NAMALWA (cell line): ENCODE results near the gene DOCK11.
"Not testable (repeated sequence)": the region's sequence is repeated elsewhere in the genome, so short reads cannot be mapped to it uniquely, and the experiment has no call there.

Experiments
- DNase-seq: peaks from one replicate; pipeline ENCODE4 v3.0.0-alpha.2; 2015; ENCODE audit warnings: low spot score

The DOCK11 gene

GRCh38 chrX:118570209-118570608, 74.6 kb downstream of the DOCK11 start:
- no peak for DNase-seq

DNA sequence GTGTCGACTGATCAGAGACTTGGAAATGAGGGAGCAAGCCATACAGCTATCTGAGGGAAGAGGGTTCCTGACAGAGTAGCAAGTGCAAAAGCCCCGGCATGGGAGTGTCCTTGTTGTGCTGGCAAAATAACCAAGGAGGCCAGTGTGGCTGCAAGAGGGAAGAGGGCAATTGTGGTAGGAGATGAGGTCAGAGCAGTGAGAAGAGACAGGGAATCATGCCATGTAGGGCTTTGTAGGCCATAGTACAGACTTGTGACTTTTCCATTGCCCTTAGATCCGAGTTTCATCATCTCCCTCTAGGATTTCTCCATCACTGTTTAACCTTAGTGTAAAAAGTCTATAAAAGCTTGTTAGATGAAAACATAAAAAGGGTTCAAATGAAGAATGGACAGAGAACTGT, 76.2 kb downstream of the DOCK11 start:
- no peak for DNase-seq

GRCh38 chrX:118574666-118575065, 79.1 kb downstream of the DOCK11 start:
- no peak for DNase-seq

- DNase-seq, result no peak
Observed at GRCh38 chrX:118577041-118577440, 81.4 kb downstream of the DOCK11 start.

- no peak for DNase-seq
Observed at GRCh38 chrX:118579417-118579816, 83.8 kb downstream of the DOCK11 start.

DNA sequence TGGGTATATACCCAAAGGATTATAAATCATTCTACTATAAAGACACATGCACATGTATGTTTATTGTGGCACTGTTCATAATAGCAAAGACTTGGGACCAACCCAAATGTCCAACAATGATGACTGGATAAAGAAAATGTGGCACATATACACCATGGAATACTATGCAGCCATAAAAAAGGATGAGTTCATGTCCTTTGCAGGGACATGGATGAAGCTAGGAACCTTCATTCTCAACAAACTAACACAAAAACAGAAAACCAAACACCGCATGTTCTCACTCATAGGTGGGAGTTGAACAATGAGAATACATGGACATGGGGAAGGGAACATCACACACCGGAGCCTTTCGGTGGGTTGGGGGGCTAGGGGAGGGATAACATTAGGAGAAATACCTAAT, 87.3 kb downstream of the DOCK11 start:
- DNase-seq, result not testable (repeated sequence)

GRCh38 chrX:118583781-118584180, 88.2 kb downstream of the DOCK11 start:
- no peak for DNase-seq

- DNase-seq, result no peak
Observed at GRCh38 chrX:118585296-118585695, 89.7 kb downstream of the DOCK11 start.

DNA sequence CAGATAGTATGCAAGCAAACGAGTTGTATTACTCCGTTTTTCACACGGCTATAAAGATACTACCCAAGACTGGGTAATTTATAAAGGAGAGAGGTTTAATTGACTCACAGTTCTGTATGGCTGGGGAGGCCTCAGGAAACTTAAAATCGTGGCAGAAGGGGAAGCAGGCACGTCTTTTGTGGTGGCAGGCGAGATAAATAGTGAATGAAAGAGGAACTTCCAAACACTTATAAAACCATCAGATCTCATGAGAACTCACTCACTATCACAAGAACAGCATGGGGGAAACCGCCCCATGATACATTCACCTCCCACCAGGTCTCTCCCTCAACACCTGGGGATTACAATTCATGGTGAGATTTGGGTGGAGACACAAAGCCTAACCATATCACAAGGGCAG, 90.6 kb downstream of the DOCK11 start:
- DNase-seq, result not testable (repeated sequence)

- no peak for DNase-seq
Observed at GRCh38 chrX:118588715-118589114, 93.1 kb downstream of the DOCK11 start.

- DNase-seq, result no peak
Observed at GRCh38 chrX:118589227-118589626, 93.6 kb downstream of the DOCK11 start.

DNA sequence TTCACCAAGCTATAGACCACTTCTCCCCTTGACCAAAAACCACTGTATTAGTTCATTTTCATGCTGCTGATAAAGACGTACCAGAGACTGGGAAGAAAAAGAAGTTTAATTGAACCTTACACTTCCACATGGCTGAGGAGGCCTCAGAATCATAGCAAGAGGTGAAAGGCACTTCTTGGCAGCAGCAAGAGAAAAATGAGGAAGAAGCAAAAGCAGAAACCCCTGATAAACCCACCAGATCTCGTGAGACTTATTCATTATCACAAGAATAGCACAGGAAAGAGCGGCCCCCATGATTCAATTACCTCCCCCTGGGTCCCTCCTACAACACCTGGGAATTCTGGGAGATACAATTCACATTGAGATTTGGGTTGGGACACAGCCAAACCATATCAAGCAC, 97.8 kb downstream of the DOCK11 start:
- no peak for DNase-seq

DNA sequence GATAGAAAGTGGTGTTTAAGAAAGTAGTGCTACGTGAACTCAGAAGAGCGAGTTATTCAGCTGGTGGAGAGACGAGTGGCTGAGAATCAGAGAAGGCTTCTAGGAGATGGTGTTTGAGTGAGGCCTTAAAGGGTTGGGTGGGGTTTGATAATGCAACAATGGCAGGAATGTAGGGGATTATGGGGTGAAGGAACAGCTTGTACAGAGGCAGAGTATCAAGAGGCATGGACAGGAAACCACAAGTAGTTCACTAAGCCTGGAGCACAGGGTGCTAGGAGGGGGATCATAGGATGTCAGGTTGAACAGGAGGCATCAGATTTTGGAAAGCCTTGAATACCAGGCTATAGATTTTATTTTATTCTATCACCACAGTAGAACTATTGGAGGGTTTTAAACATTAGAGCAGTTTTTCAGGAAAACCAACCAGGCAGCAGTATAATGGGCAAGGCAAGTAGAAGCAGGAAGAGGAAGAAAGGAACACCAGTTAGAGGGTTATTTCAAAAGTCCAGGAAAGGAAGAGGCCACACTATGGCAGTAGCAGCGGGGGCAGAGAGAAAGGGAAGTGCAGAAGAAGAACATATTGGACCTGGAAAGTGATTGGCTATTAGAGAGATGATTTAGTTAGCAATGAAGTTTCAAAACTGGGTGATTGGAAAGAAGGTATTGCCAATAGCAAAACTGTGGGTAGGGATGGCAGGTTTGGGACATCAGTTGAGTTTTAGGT, 99.2 kb downstream of the DOCK11 start:
- no peak for DNase-seq

GRCh38 chrX:118595501-118596042, 100.0 kb downstream of the DOCK11 start:
- no peak for DNase-seq

GRCh38 chrX:118596390-118596789, 100.8 kb downstream of the DOCK11 start:
- no peak for DNase-seq

GRCh38 chrX:118603981-118604380, 108.4 kb downstream of the DOCK11 start:
- peak; percentile 67 for DNase-seq

- no peak for DNase-seq
Observed at GRCh38 chrX:118612290-118612689, 116.7 kb downstream of the DOCK11 start.

GRCh38 chrX:118614150-118614549, 118.5 kb downstream of the DOCK11 start:
- DNase-seq, result no peak

- DNase-seq, result no peak
Observed at GRCh38 chrX:118615141-118615540, 119.5 kb downstream of the DOCK11 start.

GRCh38 chrX:118621081-118621759, 125.6 kb downstream of the DOCK11 start:
- no peak for DNase-seq

GRCh38 chrX:118623062-118623461, 127.4 kb downstream of the DOCK11 start:
- DNase-seq, result no peak

GRCh38 chrX:118626346-118626745, 130.7 kb downstream of the DOCK11 start:
- no peak for DNase-seq

DNA sequence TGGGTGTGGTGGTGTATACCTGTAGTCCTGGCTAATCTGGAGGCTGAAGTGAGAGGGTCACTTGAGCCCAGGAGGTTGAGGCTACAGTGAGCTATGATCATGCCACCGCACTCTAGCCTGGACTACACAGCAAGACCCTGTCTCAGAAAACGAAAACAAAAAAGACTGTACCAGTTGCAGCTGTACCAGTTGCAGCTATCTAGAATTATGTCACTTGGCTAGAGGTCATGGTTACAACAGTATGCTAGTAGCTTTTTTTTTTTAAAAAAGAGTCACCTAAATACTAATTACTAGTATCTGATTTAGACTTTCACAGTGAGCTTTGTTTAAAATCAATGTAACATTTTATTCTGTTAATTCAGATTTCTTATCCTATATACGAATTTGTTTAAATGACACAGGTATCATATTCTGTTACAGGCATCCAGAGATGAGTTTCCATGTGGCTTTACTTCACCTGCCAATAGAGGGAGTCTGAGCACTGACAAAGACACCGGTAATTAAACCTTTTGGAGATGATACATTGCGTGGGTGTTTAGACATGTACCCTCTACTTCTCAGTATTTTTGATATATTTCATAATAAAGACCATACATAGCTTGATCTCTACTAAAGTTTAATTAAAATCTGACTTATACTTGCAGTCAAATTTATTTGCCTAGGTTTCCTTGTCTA, 131.6 kb downstream of the DOCK11 start:
- peak; percentile 34 for DNase-seq
